Suprapubic skin (tissue), 4 donors: ENCODE results near the gene ANO8. TPM values are rescaled to one million over a fixed set of nuclear protein-coding genes. Genes with fewer than 3 reads are reported as not detected.
"Not testable (repeated sequence)": the region's sequence is repeated elsewhere in the genome, so short reads cannot be mapped to it uniquely, and the experiment has no call there.

Experiments used
- DNase-seq, 2 donors: peaks; one replicate each; pipeline ENCODE4 v3.0.0-alpha.2; 2019; ENCODE audit warnings: low spot score in 2 of 2
- H3K27ac ChIP-seq: fragments of 200-600 bp; sonication (generic); one replicate; pipeline ENCODE4 v1.5.1; 2019
- H3K27me3 ChIP-seq: fragments of 200-600 bp; sonication (generic); one replicate; pipeline ENCODE4 v1.5.1; 2019
- H3K36me3 ChIP-seq: fragments of 200-600 bp; sonication (generic); one replicate; pipeline ENCODE4 v1.5.1; 2019
- H3K4me1 ChIP-seq: fragments of 200-600 bp; sonication (generic); one replicate; pipeline ENCODE4 v1.5.1; 2019
- H3K4me3 ChIP-seq: fragments of 200-600 bp; sonication (generic); one replicate; pipeline ENCODE4 v1.5.1; 2019; ENCODE audit warnings: mild to moderate bottlenecking
- H3K9me3 ChIP-seq: fragments of 200-600 bp; sonication (generic); one replicate; pipeline ENCODE4 v1.5.1; 2019
- EP300 ChIP-seq: sonication (generic); formaldehyde crosslinking; IDR thresholded peaks from one replicate; pipeline ENCODE4 v1.6.1; 2017; ENCODE audit warnings: antibody characterized with exemption
- POLR2A ChIP-seq, 2 donors: fragments of 450-650 bp; IDR thresholded peaks; one replicate each; pipeline ENCODE4 v1.6.1; 2017; ENCODE audit warnings: antibody characterized with exemption in 2 of 2, mild to moderate bottlenecking in 2 of 2, moderate library complexity in 2 of 2
- POLR2AphosphoS5 ChIP-seq, 3 donors: sonication (generic); formaldehyde crosslinking; IDR thresholded peaks; one replicate each; pipeline ENCODE4 v1.6.1; 2017; ENCODE audit warnings: antibody characterized with exemption in 3 of 3
- WGBS: methylation state at CpG from one replicate; pipeline ENCODE4 v1.1.5; 2018; 5-methylcytosine and 5-hydroxymethylcytosine counted together
- total RNA-seq, 4 donors: library from RNA; depleted of rRNA; stranded (reverse); fragments of >200 nt; gene quantifications; one replicate each; pipeline ENCODE4 v1.1.0, GENCODE V29; 2016
- TF ChIP-seq, protein P1 (sequence below), 2 donors: fragments of 200-600 bp in 1 of 2; fragments of 450-650 bp in 1 of 2; sonication (generic) in 1 of 2; IDR thresholded peaks; one replicate each; pipeline ENCODE4 v1.5.1; 2016 to 2019; ENCODE audit warnings: antibody characterized with exemption in 2 of 2, mild to moderate bottlenecking in 1 of 2, moderate library complexity in 1 of 2

ANO8 gene
- total RNA-seq, 4 donors from 2014 or later = 29.9 to 47.1 (median 37.1) TPM

DNA sequence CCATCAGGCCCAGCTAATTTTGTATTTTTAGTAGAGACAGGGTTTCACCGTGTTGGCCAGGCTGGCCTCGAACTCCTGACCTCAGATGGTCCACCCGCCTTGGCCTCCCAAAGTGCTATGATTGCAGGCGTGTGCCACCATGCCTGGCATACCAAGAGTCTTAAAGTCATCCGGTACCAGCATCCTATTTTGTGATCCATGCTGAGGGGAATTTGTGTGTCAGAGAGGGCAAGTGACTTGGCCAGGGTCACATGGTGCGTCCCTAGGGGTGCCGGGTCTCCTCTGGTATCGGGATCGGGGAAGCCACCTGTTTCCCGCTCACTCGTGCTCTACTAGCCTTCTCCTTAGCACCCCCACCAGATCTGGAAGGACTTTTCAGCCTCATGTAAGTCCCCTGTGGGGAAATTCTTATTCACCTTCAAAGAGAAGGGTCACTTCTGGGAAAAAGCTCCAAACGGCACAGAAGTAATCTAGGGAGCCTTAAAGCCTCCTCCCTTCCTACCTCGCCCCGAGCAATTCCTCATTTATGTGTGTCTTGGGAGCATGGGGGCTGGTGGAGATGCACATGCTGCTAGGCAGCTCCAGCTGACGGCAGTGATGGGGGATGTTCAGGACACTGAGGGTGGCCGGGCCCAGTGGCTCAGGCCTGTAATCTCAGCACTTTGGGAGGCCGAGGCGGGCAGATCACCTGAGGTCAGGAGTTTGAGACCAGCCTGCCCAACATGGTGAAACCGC lies 59.0 kb downstream of the ANO8 start:
- Histone ChIP-seq H3K4me3 (no peak overlapping the region), H3K4me1 (no peaks in the 10 kb centered on the region), H3K9me3 (no peaks in the 10 kb centered on the region), H3K36me3 (peaks cover 80% of the 10 kb centered on the region), H3K27ac (no peak overlapping the region), H3K27me3 (no peaks in the 10 kb centered on the region)
- 89% methylated on average over 19 of the region's 19 CpGs for WGBS
- TF ChIP-seq, protein P1, sequence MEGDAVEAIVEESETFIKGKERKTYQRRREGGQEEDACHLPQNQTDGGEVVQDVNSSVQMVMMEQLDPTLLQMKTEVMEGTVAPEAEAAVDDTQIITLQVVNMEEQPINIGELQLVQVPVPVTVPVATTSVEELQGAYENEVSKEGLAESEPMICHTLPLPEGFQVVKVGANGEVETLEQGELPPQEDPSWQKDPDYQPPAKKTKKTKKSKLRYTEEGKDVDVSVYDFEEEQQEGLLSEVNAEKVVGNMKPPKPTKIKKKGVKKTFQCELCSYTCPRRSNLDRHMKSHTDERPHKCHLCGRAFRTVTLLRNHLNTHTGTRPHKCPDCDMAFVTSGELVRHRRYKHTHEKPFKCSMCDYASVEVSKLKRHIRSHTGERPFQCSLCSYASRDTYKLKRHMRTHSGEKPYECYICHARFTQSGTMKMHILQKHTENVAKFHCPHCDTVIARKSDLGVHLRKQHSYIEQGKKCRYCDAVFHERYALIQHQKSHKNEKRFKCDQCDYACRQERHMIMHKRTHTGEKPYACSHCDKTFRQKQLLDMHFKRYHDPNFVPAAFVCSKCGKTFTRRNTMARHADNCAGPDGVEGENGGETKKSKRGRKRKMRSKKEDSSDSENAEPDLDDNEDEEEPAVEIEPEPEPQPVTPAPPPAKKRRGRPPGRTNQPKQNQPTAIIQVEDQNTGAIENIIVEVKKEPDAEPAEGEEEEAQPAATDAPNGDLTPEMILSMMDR (IDR thresholded peaks at IDR 0.05) = no peak
- TF ChIP-seq POLR2A (IDR thresholded peaks at IDR 0.05) (no peak), POLR2AphosphoS5 (IDR thresholded peaks at IDR 0.05) (no peak), EP300 (no peak)
- DNase-seq = no peak

DNA sequence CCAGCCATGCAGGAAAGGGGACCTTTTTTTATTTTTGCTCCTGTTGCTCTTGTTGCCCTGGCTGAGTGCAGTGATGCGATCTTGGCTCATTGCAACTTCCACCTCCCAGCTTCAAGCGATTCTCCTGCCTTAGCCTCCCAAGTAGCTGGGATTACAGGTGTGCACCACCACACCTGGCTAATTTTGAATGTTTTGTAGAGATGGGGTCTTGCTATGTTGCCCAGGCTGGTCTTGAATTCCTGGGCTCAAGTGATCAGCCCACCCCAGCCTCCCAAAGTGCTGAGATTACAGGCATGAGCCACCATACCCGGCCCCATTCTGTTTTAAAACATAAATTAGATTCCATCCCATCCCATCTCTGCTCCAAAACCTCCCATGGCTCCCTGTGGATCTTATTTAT lies 59.8 kb downstream of the ANO8 start:
- not testable (repeated sequence) for H3K4me1 ChIP-seq, DNase-seq, H3K27me3 ChIP-seq, H3K4me3 ChIP-seq, H3K9me3 ChIP-seq, H3K27ac ChIP-seq
- H3K36me3 ChIP-seq = peaks cover 83% of the 10 kb centered on the region
- WGBS = 89% methylated on average over 3 of the region's 3 CpGs

Other genes with a start within 250 kb of the ANO8 start
- 10 to 100 TPM; 17.3 to 25.2 (median 21.6) TPM for gene USE1, start 119.5 kb downstream of the ANO8 start, total RNA-seq
- 1 to 10 TPM; 2.7 to 9.7 (median 4.8) TPM for gene OCEL1, start 108.6 kb downstream of the ANO8 start, total RNA-seq
- 10 to 100 TPM; 25.8 to 79.3 (median 54.8) TPM for gene NR2F6, start 88.9 kb downstream of the ANO8 start, total RNA-seq
- 1 to 10 TPM; 1.2 to 8.4 (median 2.1) TPM for gene USHBP1, start 70.1 kb downstream of the ANO8 start, total RNA-seq
- gene BABAM1, start 67.4 kb downstream of the ANO8 start, total RNA-seq = 10 to 100 TPM; 54.6 to 66.8 (median 63.7) TPM
- 1 to 10 TPM in 3 of 4 donors, under 1 TPM in 1; 0.30 to 2.5 (median 1.5) TPM for gene ANKLE1, start 53.0 kb downstream of the ANO8 start, total RNA-seq
- gene ABHD8, start 31.4 kb downstream of the ANO8 start, total RNA-seq = 10 to 100 TPM in 3 of 4 donors, 1 to 10 TPM in 1; 9.7 to 15.7 (median 13.6) TPM
- gene MRPL34, start 29.0 kb downstream of the ANO8 start, total RNA-seq = 10 to 100 TPM; 42.7 to 89.5 (median 73.1) TPM
- 10 to 100 TPM; 17.9 to 35.2 (median 22.8) TPM for gene DDA1, start 25.3 kb downstream of the ANO8 start, total RNA-seq
- 10 to 100 TPM; 18.7 to 29.0 (median 25.2) TPM for gene GTPBP3, start 2.7 kb upstream of the ANO8 start, total RNA-seq
- gene PLVAP, start 42.5 kb upstream of the ANO8 start, total RNA-seq = 10 to 100 TPM; 25.5 to 83.1 (median 26.6) TPM
- not detected for gene CCDC194, start 59.3 kb upstream of the ANO8 start, total RNA-seq
- gene BST2, start 70.8 kb upstream of the ANO8 start, total RNA-seq = 10 to 100 TPM in 2 of 4 donors, 1 to 10 TPM in 2; 6.6 to 19.7 (median 10.5) TPM
- gene MVB12A, start 85.2 kb upstream of the ANO8 start, total RNA-seq = 10 to 100 TPM; 44.2 to 71.3 (median 60.5) TPM
- gene TMEM221, start 113.8 kb upstream of the ANO8 start, total RNA-seq = 1 to 10 TPM in 1 of 4 donors, under 1 TPM in 2, not detected in 1; 0.39 to 1.2 (median 0.68) TPM
- gene NXNL1, start 126.1 kb upstream of the ANO8 start, total RNA-seq = not detected
- 10 to 100 TPM; 25.3 to 53.4 (median 39.5) TPM for gene SLC27A1, start 135.7 kb upstream of the ANO8 start, total RNA-seq
- 100 to 1,000 TPM in 1 of 4 donors, 10 to 100 TPM in 3; 58.0 to 108 (median 92.9) TPM for gene PGLS, start 176.8 kb upstream of the ANO8 start, total RNA-seq
- gene COLGALT1, start 220.8 kb upstream of the ANO8 start, total RNA-seq = 10 to 100 TPM; 52.4 to 83.8 (median 60.7) TPM